Measurements from ENCODE around the gene MIB1. TPM values are rescaled to one million over a fixed set of nuclear protein-coding genes. Genes with fewer than 3 reads are reported as not detected.
"Not testable (repeated sequence)": the region's sequence is repeated elsewhere in the genome, so short reads cannot be mapped to it uniquely, and the experiment has no call there.

Gene MIB1
- 18.9 TPM for polyA plus RNA-seq (2013, experiment 1 of 2; ENCODE audit: insufficient read length)
- 25.4 TPM for polyA plus RNA-seq (2013, experiment 2 of 2; ENCODE audit: insufficient read length)

DNA sequence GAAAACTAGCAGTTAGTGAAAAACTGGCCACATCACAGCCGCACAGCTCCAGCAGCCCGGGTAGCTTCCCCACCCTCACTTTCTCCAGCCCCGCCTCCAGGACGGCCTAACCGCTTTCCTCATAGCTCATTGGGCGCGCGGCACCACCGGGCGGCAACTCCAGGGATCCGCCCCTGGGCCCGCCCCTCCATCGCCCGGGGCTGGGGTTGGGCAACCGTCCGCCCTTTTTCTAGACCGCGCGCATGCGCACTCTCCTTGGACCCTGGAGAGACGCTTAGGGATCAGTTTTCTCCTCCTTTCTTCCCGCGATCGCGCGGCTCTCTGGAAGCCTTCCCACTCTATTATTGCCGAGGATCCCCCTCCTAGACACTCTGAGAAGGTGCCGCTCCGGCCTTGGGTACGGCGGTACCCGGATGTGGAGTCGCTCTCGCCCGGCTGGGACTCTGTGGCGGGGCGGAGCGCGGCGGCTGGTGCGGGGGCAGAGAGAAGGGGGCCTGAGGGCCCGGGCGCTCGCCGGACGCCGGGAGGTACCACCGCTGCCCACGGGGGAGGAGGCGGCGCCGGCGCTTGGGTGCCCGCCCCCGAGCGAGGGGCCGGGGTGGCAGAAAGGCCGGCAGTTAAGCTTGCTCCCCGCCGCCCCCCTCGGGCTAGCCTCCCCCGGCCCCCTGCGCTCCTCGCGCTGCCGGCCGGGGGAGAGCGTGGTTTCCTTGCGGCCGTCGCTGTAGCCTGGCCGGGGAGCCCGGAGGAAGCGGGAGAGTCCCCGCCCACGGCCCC is at the start of gene MIB1:
MIB1 (plus strand) TSS at position 255 of the 774 bp plus-strand sequence. CDS start 792 bp downstream, outside the sequence.
- DNase-seq, result peak; percentile 97

DNA sequence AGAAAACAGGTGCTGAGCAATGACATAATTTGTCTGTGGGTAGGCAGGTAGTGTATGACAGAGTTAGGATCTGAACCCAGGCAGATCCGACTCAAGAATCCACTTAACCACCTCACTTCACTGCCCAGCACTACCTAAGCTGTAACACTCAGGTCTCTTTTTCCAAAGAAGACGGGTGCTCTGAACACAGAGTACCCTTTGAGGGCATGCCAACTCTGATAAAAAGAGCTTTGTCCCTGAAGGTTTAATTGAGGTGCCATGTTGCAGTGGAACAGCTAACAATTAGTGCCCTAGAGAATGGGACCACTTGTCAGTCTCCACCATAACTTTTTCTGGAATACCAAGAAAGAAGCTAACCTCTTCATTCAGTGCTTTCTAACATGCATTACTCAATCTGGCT is 47.3 kb upstream of the MIB1 start:
- DNase-seq, result no peak

DNA sequence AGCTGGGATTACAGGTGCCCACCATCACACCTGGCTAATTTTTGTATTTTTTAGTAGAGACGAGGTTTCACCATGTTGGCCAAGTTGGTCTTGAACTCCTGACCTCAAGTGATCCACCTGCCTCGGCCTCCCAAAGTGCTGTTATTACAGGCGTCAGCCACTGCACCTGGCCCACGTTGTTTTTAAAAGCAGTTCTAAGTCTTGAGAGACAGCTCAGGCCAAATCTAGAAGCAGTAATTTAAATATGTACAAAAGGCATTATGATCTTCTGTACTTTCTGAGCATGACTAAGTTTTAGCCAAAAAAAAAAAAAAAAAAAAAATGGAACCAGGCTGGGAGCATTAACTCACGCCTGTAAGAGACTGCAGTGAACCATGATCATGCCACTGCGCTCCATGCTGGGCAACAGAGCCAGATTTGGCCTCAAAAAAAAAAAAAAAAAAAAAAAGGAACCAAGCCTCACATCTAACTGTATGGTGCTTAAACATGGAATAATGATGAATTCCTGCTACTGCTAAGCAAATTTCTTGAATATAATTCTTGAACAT is 40.0 kb upstream of the MIB1 start:
- no peak for DNase-seq

DNA sequence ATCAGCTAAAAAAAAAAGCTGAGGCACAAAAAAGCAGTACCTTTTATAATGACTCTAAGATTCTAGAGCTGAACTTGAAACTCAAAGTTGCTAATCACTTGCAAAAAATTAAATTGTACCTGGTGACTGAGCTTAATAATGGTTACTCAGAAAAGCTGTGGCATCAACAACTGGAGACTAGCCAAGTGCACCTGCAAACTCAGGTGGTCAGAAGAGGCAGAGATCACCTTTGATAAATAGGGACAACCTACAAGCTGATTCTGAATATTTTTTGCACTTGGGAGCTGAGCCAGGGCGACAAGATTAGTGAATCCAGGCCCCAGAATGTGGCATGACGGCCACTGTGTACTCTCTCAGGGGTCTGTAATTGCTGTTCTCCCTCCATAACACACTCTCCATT is 39.0 kb upstream of the MIB1 start:
- no peak for DNase-seq

- no peak for DNase-seq
Measured at GRCh38 chr18:21702602-21703001, 38.0 kb upstream of the MIB1 start.

DNA sequence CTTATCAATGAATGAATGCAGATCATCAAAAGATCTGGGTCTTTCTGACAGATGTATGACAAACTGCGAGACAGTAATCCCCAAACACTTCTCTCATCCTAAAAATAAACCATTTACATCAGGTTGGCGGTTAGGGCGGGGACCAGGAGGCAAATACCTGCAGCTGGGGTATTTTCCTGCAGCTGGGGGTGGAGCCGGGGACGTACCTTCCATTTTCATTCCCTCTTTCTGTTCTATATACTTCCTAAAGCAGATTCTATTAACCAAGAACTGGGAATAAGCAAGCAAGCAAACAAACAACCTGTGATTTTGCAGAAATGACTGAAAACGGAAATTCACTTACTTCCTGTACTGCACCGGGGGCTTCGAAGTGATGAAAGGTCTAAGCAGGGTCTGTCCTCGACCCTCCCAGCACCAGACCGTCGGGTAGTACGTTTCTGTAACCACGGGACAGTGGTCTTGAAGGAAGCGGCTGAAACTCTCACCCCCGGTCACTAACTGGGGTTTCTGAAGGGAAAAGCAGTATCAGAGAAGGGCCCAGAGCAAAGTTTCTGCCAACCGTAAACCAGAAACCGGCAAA is 37.3 kb upstream of the MIB1 start:
- no peak for DNase-seq

- peak; percentile 92 for DNase-seq
Measured at GRCh38 chr18:21704603-21705364, 35.8 kb upstream of the MIB1 start, which contains the start of gene ABHD3. TSS of gene ABHD3 (minus strand) at chr18:21704774. CDS start at chr18:21704665, 109 bp downstream.

DNA sequence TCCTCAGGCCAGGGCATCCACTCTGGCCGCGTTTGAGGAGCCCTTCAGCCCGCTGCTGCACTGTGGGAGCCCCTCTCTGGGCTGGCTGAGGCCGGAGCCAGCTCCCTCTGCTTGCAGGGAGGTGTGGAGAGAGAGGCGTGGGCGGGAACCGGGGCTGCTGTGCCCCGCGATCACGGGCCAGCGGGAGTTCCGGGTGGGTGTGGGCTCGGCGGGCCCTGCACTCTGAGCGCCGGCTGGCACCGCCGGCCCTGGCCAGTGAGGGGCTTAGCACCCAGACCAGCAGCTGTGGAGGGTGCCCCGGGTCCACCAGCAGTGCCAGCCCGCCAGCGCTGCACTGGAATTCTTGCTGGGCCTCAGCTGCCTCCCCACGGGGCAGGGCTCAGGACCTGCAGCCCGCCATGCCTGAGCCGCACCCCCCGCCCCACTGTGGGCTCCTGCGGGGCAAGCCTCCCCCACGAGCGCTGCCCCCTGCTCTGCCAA is 34.2 kb upstream of the MIB1 start:
- DNase-seq, result no peak

GRCh38 chr18:21707130-21707529 is 33.5 kb upstream of the MIB1 start:
- DNase-seq, result not testable (repeated sequence)

DNA sequence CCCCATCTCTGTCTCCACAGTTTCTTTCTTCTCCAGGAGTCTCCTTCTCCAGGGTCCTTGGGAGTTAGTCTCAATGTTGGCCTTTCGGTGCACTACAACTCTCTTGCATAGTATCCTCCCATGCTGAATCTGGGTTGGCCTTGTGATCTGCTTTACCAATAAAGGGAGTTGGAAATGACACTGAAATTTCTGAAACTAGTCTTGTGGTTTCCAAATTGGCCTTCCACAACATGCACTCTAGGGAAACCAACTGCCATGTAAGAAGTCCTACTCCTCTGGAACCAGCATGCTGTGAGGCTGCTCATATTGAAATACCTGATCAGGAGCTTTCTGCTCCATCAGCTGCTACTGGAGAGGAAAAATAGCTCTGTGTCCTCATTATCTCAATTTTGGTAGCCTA is 26.1 kb upstream of the MIB1 start:
- no peak for DNase-seq

- DNase-seq, result no peak
Measured at GRCh38 chr18:21722687-21723086, 17.9 kb upstream of the MIB1 start.

DNA sequence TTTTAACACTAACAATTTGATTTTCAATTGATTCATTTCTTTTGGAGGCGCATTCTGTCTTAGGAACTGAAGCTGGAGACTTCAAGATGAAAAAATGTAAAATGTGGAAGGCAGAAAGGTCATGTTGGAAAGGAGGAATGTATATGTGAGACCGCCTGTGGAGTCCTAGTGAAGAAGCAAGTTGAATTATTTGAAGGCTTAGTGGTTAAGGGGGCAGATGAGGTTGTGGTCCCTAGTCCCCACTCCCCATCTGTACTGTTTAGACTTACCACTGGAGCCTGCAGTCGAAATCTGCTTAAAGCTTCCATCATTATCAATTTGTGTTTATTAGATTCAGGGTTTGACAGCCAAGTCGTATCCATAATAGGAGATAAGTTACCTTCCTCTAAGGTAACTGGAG is 15.4 kb upstream of the MIB1 start:
- no peak for DNase-seq

DNA sequence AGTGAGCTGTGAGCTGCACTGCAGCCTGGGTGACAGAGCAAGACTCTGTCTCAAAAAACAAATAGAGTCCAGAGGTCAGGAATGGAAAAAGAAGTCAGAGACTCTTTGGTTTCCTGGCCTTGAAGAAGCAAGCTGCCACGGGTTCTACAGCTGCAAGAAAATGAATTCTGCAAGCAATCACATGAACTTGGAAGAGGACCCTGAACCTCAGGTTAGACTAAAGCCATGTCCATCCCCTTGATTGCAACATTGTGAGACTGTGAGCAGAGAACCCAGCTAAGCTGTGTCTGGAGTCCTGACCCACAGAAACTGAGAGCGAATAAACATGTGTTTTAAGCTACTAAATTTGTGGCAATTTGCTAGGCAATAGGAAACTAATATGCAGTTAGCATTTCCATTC is 12.9 kb upstream of the MIB1 start:
- DNase-seq, result no peak

GRCh38 chr18:21733011-21733410 is 7.6 kb upstream of the MIB1 start:
- DNase-seq, result no peak

DNA sequence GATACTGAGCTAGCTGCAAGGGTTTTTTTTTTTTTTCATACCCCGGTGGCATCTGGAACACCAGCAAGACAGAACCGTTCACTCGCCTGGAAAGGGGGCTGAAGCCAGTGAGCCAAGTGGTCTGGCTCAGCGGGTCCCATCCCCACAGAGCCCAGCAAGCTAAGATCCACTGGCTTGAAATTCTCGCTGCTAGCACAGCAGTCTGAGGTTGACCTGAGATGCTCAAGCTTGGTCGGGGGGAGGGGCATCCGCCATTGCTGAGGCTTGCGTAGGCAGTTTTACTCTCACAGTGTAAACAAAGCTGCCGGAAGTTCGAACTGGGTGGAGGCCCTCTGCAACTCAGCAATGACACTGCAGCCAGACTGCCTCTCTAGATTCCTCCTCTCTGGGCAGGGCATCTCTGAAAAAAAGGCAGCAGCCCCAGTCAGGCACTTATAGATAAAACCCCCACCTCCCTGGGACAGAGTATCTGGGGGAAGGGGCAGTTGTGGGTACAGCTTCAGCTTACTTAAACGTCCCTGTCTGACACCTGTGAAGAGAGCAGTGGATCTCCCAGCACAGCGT is 5.1 kb upstream of the MIB1 start:
- peak; percentile 35 for DNase-seq

DNA sequence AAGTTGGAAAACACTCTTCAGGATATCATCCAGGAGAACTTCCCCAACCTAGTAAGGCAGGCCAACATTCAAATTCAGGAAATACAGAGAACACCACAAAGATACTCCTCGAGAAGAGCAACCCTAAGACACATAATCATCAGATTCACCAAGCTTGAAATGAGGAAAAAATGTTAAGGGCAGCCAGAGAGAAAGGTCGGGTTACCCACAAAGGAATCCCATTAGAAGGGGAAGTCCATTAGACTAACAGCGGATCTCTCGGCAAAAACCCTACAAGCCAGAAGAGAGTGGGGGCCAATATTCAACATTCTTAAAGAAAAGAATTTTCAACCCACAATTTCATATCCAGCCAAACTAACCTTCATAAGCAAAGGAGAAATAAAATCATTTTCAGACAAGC is 3.7 kb upstream of the MIB1 start:
- DNase-seq, result not testable (repeated sequence)

DNA sequence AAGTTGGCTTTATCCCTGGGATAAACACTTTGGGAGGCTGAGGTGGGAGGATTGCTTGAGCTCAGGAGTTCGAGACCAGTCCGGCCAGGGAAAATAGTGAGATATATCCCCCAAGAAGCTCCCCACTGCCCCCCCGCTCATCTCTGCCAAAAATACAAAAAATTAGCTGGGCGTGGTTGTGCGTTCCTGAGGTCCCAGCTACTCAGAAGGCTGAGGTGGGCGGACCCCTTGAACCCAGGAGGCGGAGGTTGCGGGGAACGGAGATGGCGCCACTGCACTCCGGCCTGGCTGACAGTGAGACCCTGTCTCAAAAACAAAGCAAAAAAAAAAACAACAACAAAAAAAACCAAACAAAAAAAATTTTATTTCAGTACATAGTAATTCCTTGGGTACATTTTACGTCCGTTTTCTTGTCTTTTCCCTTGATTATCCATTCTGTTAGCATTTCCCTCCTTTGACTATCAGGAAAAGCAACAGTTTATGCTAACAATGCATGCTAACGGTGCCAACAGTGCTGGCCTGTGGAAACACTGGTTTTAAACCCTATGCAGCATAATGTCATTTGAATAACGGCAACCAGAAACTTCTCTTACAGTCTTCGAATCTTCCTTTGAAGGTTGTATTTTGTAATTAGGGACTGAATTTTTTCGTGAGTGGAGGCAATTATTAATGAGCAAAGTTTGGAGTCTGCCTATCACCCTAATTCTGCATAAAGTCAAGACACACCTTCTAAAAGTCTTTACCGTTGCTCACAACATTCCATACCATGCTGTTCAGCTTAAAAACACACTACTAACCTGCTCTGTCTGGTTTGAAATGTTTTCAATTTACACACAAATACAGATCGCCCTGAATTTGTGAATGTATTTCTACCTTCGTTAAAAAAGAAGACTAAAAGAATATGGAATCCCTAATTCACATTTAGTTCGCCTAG is 721 bp upstream of the MIB1 start:
- DNase-seq, result no peak

- no peak for DNase-seq
Measured at GRCh38 chr18:21741312-21741561, 645 bp downstream of the MIB1 start.

DNA sequence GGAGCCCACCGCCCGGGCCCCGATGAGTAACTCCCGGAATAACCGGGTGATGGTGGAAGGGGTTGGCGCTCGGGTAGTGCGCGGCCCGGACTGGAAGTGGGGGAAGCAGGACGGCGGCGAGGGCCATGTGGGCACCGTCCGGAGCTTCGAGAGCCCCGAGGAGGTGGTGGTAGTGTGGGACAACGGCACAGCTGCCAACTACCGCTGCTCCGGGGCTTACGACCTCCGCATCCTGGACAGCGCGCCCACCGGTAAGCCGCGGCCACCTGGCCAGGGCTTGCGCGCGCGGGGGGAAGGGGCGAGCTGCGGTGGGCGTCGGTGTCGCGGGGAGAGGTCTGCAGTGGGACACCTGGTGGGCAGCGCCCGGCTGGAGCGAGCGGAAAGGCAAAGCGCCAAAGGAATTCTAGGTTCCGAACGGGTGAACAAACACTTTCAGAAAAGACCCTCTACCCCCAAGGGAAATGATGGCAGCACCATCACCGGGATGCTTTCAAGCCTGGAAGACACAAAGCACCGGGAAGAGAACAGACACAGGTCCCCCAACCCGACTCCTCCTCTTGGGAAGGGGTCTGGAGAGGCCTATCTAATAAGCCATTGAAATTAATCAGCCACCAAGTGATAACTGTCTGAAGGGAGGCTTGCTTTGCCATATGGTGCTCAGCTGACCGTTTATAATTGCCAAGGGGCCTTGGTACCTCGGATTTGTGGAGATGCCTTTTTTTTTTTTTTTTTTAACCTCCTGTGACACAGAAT is 1.1 kb downstream of the MIB1 start:
- peak; percentile 25 for DNase-seq

- no peak for DNase-seq
Measured at GRCh38 chr18:21742315-21742687, 1.7 kb downstream of the MIB1 start.
